ENCODE results near the gene C1orf210.

C1orf210 gene

GRCh38 chr1:43269627-43270375, 15.6 kb downstream of the C1orf210 start, which contains the start of gene TMEM125:
TMEM125 (plus strand) TSS chr1:43269983; CDS start chr1:43272723, 2,740 bp downstream.
- TF ChIP-seq, protein P1, sequence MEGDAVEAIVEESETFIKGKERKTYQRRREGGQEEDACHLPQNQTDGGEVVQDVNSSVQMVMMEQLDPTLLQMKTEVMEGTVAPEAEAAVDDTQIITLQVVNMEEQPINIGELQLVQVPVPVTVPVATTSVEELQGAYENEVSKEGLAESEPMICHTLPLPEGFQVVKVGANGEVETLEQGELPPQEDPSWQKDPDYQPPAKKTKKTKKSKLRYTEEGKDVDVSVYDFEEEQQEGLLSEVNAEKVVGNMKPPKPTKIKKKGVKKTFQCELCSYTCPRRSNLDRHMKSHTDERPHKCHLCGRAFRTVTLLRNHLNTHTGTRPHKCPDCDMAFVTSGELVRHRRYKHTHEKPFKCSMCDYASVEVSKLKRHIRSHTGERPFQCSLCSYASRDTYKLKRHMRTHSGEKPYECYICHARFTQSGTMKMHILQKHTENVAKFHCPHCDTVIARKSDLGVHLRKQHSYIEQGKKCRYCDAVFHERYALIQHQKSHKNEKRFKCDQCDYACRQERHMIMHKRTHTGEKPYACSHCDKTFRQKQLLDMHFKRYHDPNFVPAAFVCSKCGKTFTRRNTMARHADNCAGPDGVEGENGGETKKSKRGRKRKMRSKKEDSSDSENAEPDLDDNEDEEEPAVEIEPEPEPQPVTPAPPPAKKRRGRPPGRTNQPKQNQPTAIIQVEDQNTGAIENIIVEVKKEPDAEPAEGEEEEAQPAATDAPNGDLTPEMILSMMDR (IDR thresholded peaks at IDR 0.05; ENCODE audit: control insufficient read depth, extremely low read depth, insufficient read depth) = no peak
- peak; percentile 66 for DNase-seq (ENCODE audit: low read depth)
- H3K4me3 ChIP-seq (ENCODE audit: low read depth, low read length) = peak within 1 kb of the TSS; percentile 68

GRCh38 chr1:43267818-43268425, 17.5 kb downstream of the C1orf210 start:
- TF ChIP-seq, protein P1 (IDR thresholded peaks at IDR 0.05; ENCODE audit: control insufficient read depth, extremely low read depth, insufficient read depth) = no peak

GRCh38 chr1:43267291-43267805, 18.0 kb downstream of the C1orf210 start:
- TF ChIP-seq, protein P1 (IDR thresholded peaks at IDR 0.05; ENCODE audit: control insufficient read depth, extremely low read depth, insufficient read depth) = no peak
- DNase-seq (ENCODE audit: low read depth) = no peak
- no peak overlapping the region for H3K4me3 ChIP-seq (ENCODE audit: low read depth, low read length)

More at GRCh38 chr1:43267818-43268425, 17.5 kb downstream of the C1orf210 start:
- H3K4me3 ChIP-seq (ENCODE audit: low read depth, low read length) = no peak overlapping the region
- DNase-seq (ENCODE audit: low read depth) = no peak

DNA sequence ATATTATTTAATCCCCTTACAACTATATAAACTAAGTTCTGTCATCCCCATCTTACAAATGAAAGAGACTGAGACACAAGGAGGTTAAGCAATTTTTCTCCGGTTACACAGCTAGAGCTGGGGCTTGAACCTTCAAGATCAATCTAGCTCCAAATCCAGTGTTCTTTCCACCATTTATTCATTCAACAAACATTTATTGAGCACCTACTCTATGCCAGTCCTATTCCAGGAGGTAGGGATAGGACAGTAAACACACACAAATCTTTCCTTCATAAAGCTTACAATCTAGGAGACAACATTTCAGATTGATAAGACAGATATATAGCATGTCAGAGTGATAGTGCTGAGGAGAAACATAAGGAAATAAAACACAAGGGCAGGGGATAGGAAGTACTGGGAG, 18.5 kb downstream of the C1orf210 start:
- H3K4me3 ChIP-seq (ENCODE audit: low read depth, low read length) = no peak overlapping the region
- DNase-seq (ENCODE audit: low read depth) = no peak
- TF ChIP-seq, protein P1 (IDR thresholded peaks at IDR 0.05; ENCODE audit: control insufficient read depth, extremely low read depth, insufficient read depth) = no peak

GRCh38 chr1:43265431-43265830, 19.9 kb downstream of the C1orf210 start:
- DNase-seq (ENCODE audit: low read depth) = peak; percentile 76
- TF ChIP-seq, protein P1 (IDR thresholded peaks at IDR 0.05; ENCODE audit: control insufficient read depth, extremely low read depth, insufficient read depth) = no peak
- no peak overlapping the region for H3K4me3 ChIP-seq (ENCODE audit: low read depth, low read length)

GRCh38 chr1:43258370-43258769, 27.0 kb downstream of the C1orf210 start:
- no peak overlapping the region for H3K4me3 ChIP-seq (ENCODE audit: low read depth, low read length)
- TF ChIP-seq, protein P1 (IDR thresholded peaks at IDR 0.05; ENCODE audit: control insufficient read depth, extremely low read depth, insufficient read depth) = no peak
- DNase-seq (ENCODE audit: low read depth) = no peak
